Mammary epithelial cell (primary cell): ENCODE measurements around the gene ANGPTL1.

Source experiments
- EZH2 ChIP-seq: IDR thresholded peaks from 2 replicates; pipeline ENCODE4 v1.6.1; 2012; ENCODE audit warnings: low read length, inconsistent platforms, borderline replicate concordance
- TF ChIP-seq, protein P1 (sequence below), 2 donors: IDR thresholded peaks in 1 of 2; conservative IDR thresholded peaks in 1 of 2; 2 replicates each; pipeline ENCODE4 v1.5.1; 2011 to 2012; ENCODE audit warnings: inconsistent platforms in 2 of 2, low read length in 2 of 2, mild to moderate bottlenecking in 2 of 2, control low read depth in 1 of 2, low read depth in 1 of 2; ENCODE audit not compliant: insufficient read depth in 1 of 2; ENCODE audit errors: extremely low read depth in 1 of 2

DNA sequence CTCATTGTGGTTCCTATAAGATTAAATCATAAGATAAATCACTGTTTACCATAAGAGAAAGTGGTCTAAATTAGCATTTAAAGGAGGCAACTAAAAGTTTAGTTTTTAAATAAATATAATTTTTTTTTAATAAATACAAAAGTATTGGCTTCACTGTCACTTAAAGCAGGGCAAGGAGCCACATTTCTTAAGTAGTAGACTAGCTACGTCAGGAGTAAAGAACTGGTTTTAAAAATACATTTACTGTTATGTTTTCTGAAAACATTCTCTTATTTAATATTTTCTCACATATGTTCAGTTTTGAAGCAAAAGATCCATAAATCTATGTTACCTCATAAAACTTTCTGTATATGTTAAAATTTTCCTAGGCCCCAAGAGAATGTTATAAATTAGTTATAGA is 2.2 kb downstream of the ANGPTL1 start:
- TF ChIP-seq, protein P1, sequence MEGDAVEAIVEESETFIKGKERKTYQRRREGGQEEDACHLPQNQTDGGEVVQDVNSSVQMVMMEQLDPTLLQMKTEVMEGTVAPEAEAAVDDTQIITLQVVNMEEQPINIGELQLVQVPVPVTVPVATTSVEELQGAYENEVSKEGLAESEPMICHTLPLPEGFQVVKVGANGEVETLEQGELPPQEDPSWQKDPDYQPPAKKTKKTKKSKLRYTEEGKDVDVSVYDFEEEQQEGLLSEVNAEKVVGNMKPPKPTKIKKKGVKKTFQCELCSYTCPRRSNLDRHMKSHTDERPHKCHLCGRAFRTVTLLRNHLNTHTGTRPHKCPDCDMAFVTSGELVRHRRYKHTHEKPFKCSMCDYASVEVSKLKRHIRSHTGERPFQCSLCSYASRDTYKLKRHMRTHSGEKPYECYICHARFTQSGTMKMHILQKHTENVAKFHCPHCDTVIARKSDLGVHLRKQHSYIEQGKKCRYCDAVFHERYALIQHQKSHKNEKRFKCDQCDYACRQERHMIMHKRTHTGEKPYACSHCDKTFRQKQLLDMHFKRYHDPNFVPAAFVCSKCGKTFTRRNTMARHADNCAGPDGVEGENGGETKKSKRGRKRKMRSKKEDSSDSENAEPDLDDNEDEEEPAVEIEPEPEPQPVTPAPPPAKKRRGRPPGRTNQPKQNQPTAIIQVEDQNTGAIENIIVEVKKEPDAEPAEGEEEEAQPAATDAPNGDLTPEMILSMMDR (conservative IDR thresholded peaks at IDR 0.05 in 1 of 2, IDR thresholded peaks at IDR 0.05 in 1 of 2; ENCODE audit: extremely low read depth in 1 of 2, insufficient read depth in 1 of 2, low read depth in 1 of 2, low read length in 2 of 2), result no peak
- no peak for TF ChIP-seq EZH2
